Measurements from ENCODE around the gene USB1.

USB1 gene

DNA sequence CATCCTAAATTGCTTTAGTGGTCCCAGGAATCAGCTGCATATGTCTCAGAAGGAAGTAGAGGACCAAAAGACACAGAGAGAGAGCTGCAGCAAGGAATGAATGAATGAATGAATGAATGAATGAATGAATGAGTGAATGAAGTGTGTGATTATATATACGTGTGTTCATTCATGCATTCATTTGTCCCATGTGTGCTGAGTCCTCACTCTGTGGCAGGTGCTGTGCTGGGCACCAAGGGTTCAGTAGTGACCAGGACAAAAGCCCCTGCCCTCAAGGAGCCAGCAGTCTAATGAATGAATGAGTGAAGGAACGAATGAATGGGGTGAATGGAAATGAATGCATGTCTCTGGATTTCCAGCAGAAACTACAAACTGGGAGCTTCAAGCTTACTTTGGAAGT is 39.7 kb upstream of the USB1 start:
- H3K27ac ChIP-seq = no peak overlapping the region
- H3K4me3 ChIP-seq (IDR thresholded peaks at IDR 0.05; ENCODE audit: insufficient read depth, low read depth, low read length) = no peak overlapping the region
- H3K4me2 ChIP-seq = no peak overlapping the region
- no peaks in the 10 kb centered on the region for H3K27me3 ChIP-seq (ENCODE audit: insufficient read depth, low read depth)
- H3K36me3 ChIP-seq (ENCODE audit: insufficient read depth) = no peaks in the 10 kb centered on the region
- H2AFZ ChIP-seq (ENCODE audit: low read depth) = no peak overlapping the region
- H3K4me1 ChIP-seq (ENCODE audit: low read depth, poor library complexity, severe bottlenecking) = peaks cover 26% of the 10 kb centered on the region
- no peak overlapping the region for H3K9ac ChIP-seq
- TF ChIP-seq, protein P1, sequence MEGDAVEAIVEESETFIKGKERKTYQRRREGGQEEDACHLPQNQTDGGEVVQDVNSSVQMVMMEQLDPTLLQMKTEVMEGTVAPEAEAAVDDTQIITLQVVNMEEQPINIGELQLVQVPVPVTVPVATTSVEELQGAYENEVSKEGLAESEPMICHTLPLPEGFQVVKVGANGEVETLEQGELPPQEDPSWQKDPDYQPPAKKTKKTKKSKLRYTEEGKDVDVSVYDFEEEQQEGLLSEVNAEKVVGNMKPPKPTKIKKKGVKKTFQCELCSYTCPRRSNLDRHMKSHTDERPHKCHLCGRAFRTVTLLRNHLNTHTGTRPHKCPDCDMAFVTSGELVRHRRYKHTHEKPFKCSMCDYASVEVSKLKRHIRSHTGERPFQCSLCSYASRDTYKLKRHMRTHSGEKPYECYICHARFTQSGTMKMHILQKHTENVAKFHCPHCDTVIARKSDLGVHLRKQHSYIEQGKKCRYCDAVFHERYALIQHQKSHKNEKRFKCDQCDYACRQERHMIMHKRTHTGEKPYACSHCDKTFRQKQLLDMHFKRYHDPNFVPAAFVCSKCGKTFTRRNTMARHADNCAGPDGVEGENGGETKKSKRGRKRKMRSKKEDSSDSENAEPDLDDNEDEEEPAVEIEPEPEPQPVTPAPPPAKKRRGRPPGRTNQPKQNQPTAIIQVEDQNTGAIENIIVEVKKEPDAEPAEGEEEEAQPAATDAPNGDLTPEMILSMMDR (conservative IDR thresholded peaks at IDR 0.05; ENCODE audit: low read depth, low read length) = no peak
- no peaks in the 10 kb centered on the region for H4K20me1 ChIP-seq (ENCODE audit: insufficient read depth)
- H3K79me2 ChIP-seq (ENCODE audit: insufficient read depth, low read depth) = no peaks in the 10 kb centered on the region

DNA sequence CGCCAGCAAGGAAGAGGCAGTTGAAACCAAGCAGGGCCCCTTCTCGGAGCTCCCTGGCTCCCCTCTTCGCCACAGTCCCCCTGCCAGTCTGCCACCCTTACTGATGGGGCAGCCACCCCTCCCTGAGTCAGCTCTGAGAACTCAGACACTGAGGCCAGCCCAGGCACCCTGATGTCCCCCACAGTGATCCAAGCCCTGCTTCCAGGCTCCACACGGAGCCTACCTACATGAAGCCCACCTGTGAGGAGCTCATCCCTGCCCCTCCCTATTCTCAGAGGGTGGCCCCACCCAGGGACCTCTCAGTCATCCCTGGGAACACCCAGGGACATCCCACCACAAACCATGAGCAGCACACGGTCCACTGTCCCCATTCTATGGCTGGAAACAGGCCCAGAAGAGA is 39.2 kb upstream of the USB1 start:
- no peak overlapping the region for H3K4me3 ChIP-seq (IDR thresholded peaks at IDR 0.05; ENCODE audit: insufficient read depth, low read depth, low read length)
- H4K20me1 ChIP-seq (ENCODE audit: insufficient read depth) = no peaks in the 10 kb centered on the region
- H3K27ac ChIP-seq = no peak overlapping the region
- TF ChIP-seq, protein P1 (conservative IDR thresholded peaks at IDR 0.05; ENCODE audit: low read depth, low read length) = no peak
- H3K4me1 ChIP-seq (ENCODE audit: low read depth, poor library complexity, severe bottlenecking) = peaks cover 26% of the 10 kb centered on the region
- H3K27me3 ChIP-seq (ENCODE audit: insufficient read depth, low read depth) = no peaks in the 10 kb centered on the region
- H3K36me3 ChIP-seq (ENCODE audit: insufficient read depth) = no peaks in the 10 kb centered on the region
- H3K9ac ChIP-seq = no peak overlapping the region
- H2AFZ ChIP-seq (ENCODE audit: low read depth) = no peak overlapping the region
- H3K79me2 ChIP-seq (ENCODE audit: insufficient read depth, low read depth) = no peaks in the 10 kb centered on the region
- H3K4me2 ChIP-seq = no peak overlapping the region

- Histone ChIP-seq H3K4me3 (IDR thresholded peaks at IDR 0.05; ENCODE audit: insufficient read depth, low read depth, low read length) (no peak overlapping the region), H4K20me1 (ENCODE audit: insufficient read depth) (no peaks in the 10 kb centered on the region), H3K27ac (no peak overlapping the region), H3K36me3 (ENCODE audit: insufficient read depth) (no peaks in the 10 kb centered on the region), H3K4me1 (ENCODE audit: low read depth, poor library complexity, severe bottlenecking) (peaks cover 26% of the 10 kb centered on the region), H3K79me2 (ENCODE audit: insufficient read depth, low read depth) (no peaks in the 10 kb centered on the region), H3K4me2 (no peak overlapping the region), H3K27me3 (ENCODE audit: insufficient read depth, low read depth) (no peaks in the 10 kb centered on the region), H3K9ac (no peak overlapping the region; the same call in 1 of the 2 replicates), H2AFZ (ENCODE audit: low read depth) (no peak overlapping the region)
- TF ChIP-seq, protein P1 (conservative IDR thresholded peaks at IDR 0.05; ENCODE audit: low read depth, low read length) = no peak
Measured at GRCh38 chr16:57962756-57963155, 38.5 kb upstream of the USB1 start.

DNA sequence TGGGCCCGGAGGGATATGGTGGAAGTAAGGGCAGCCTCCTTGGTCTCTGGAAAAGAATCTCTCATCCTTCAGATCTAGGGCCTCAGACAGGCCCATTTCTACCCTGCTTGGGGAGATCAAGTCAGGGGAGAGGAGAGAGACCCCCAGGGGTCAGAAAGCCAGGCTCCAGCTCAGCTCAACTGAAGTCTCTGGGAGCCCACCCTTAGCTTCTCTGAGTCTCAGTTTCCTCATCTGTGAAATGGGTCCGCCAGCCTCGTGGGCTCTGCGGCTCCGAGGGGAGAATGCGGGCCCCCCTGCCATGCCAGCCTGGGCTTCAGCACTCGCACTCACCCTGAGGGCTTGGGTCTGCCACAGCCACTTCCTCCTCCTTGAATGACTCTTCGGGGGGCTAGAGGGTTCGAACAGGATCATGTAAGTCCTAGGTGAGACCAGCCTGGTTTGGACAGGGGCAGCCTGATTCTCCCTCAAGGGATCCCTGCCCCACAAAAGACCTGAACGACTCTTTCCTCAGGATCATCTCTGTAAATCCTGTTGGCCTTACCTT is 37.0 kb upstream of the USB1 start:
- H3K36me3 ChIP-seq (ENCODE audit: insufficient read depth) = no peaks in the 10 kb centered on the region
- H3K4me2 ChIP-seq = no peak overlapping the region
- no peak overlapping the region for H3K9ac ChIP-seq
- no peaks in the 10 kb centered on the region for H3K27me3 ChIP-seq (ENCODE audit: insufficient read depth, low read depth)
- H3K4me3 ChIP-seq (IDR thresholded peaks at IDR 0.05; ENCODE audit: insufficient read depth, low read depth, low read length) = no peak overlapping the region
- TF ChIP-seq, protein P1 (conservative IDR thresholded peaks at IDR 0.05; ENCODE audit: low read depth, low read length) = no peak
- H3K27ac ChIP-seq = no peak overlapping the region
- H4K20me1 ChIP-seq (ENCODE audit: insufficient read depth) = no peaks in the 10 kb centered on the region
- H3K4me1 ChIP-seq (ENCODE audit: low read depth, poor library complexity, severe bottlenecking) = peaks cover 37% of the 10 kb centered on the region
- H3K79me2 ChIP-seq (ENCODE audit: insufficient read depth, low read depth) = no peaks in the 10 kb centered on the region
- no peak overlapping the region for H2AFZ ChIP-seq (ENCODE audit: low read depth)

All from KMS-11 (cell line).